ENCODE results near the gene PTPRD.

Gene PTPRD

GRCh38 chr9:9846557-9846956 lies 766.2 kb downstream of the PTPRD start:
- Histone ChIP-seq H3K4me3 (no peak overlapping the region), H3K9me3 (ENCODE audit: low read depth, low read length) (no peaks in the 10 kb centered on the region), H3K9ac (ENCODE audit: insufficient read length) (no peak overlapping the region), H3K36me3 (ENCODE audit: insufficient read depth, low read length) (no peaks in the 10 kb centered on the region), H3K27ac (no peak overlapping the region)
- TF ChIP-seq POLR2AphosphoS5 (IDR thresholded peaks at IDR 0.05; ENCODE audit: borderline replicate concordance, low read depth, low read length), result no peak
- TF ChIP-seq EZH2 (IDR thresholded peaks at IDR 0.05), result no peak
- no peak for TF ChIP-seq FOXP2 (optimal IDR thresholded peaks at IDR 0.05; ENCODE audit: control extremely low read depth, extremely low read length, insufficient read depth)
- DNase-seq (ENCODE audit: low read depth, low spot score), result no peak

- no peak overlapping the region for H3K27ac ChIP-seq
- no peak for TF ChIP-seq EZH2 (IDR thresholded peaks at IDR 0.05)
- no peak for TF ChIP-seq FOXP2 (optimal IDR thresholded peaks at IDR 0.05; ENCODE audit: control extremely low read depth, extremely low read length, insufficient read depth)
- TF ChIP-seq POLR2AphosphoS5 (IDR thresholded peaks at IDR 0.05; ENCODE audit: borderline replicate concordance, low read depth, low read length), result no peak
- H3K36me3 ChIP-seq (ENCODE audit: insufficient read depth, low read length), result no peaks in the 10 kb centered on the region
- H3K4me3 ChIP-seq, result no peak overlapping the region
- DNase-seq (ENCODE audit: low read depth, low spot score), result no peak
- no peak overlapping the region for H3K9ac ChIP-seq (ENCODE audit: insufficient read length)
- no peaks in the 10 kb centered on the region for H3K9me3 ChIP-seq (ENCODE audit: low read depth, low read length)
Measured at GRCh38 chr9:9820436-9820835, 792.4 kb downstream of the PTPRD start.

DNA sequence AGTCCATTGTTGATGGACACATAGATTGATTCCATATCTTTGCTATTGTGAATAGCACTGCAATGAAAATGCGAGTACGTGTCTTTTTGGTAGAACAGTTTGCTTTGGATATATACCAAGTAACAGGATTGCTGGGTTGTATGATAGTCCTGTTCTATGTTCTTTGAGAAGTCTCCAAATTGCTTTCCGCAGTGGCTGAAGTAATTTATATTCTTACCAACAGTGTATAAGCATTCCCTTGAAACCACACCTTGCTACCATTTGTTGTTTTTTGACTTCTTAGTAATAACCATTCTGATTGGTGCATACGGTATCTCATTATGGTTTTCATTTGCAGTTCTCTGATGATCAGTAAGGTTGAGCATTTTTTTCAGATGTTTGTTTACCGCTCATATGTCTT lies 792.9 kb downstream of the PTPRD start:
- Histone ChIP-seq H3K9ac (ENCODE audit: insufficient read length) (no peak overlapping the region), H3K4me3 (no peak overlapping the region), H3K36me3 (ENCODE audit: insufficient read depth, low read length) (no peaks in the 10 kb centered on the region), H3K9me3 (ENCODE audit: low read depth, low read length) (no peaks in the 10 kb centered on the region), H3K27ac (no peak overlapping the region)
- no peak for TF ChIP-seq FOXP2 (optimal IDR thresholded peaks at IDR 0.05; ENCODE audit: control extremely low read depth, extremely low read length, insufficient read depth)
- TF ChIP-seq POLR2AphosphoS5 (IDR thresholded peaks at IDR 0.05; ENCODE audit: borderline replicate concordance, low read depth, low read length), result no peak
- no peak for TF ChIP-seq EZH2 (IDR thresholded peaks at IDR 0.05)
- no peak for DNase-seq (ENCODE audit: low read depth, low spot score)

GRCh38 chr9:9817176-9817575 lies 795.6 kb downstream of the PTPRD start:
- Histone ChIP-seq H3K9me3 (ENCODE audit: low read depth, low read length) (no peaks in the 10 kb centered on the region), H3K9ac (ENCODE audit: insufficient read length) (no peak overlapping the region), H3K27ac (no peak overlapping the region), H3K4me3 (no peak overlapping the region), H3K36me3 (ENCODE audit: insufficient read depth, low read length) (no peaks in the 10 kb centered on the region)
- TF ChIP-seq FOXP2 (optimal IDR thresholded peaks at IDR 0.05; ENCODE audit: control extremely low read depth, extremely low read length, insufficient read depth), result no peak
- TF ChIP-seq EZH2 (IDR thresholded peaks at IDR 0.05), result no peak
- no peak for TF ChIP-seq POLR2AphosphoS5 (IDR thresholded peaks at IDR 0.05; ENCODE audit: borderline replicate concordance, low read depth, low read length)
- DNase-seq (ENCODE audit: low read depth, low spot score), result no peak

- no peak overlapping the region for H3K4me3 ChIP-seq
- no peak for DNase-seq (ENCODE audit: low read depth, low spot score)
Measured at GRCh38 chr9:9804109-9804508, 808.7 kb downstream of the PTPRD start.

GRCh38 chr9:9799287-9799686 lies 813.5 kb downstream of the PTPRD start:
- no peak for DNase-seq (ENCODE audit: low read depth, low spot score)
- no peak overlapping the region for H3K9ac ChIP-seq (ENCODE audit: insufficient read length)
- no peak for TF ChIP-seq EZH2 (IDR thresholded peaks at IDR 0.05)
- TF ChIP-seq POLR2AphosphoS5 (IDR thresholded peaks at IDR 0.05; ENCODE audit: borderline replicate concordance, low read depth, low read length), result no peak
- no peak for TF ChIP-seq FOXP2 (optimal IDR thresholded peaks at IDR 0.05; ENCODE audit: control extremely low read depth, extremely low read length, insufficient read depth)
- H3K4me3 ChIP-seq, result no peak overlapping the region
- H3K36me3 ChIP-seq (ENCODE audit: insufficient read depth, low read length), result no peaks in the 10 kb centered on the region
- no peak overlapping the region for H3K27ac ChIP-seq
- H3K9me3 ChIP-seq (ENCODE audit: low read depth, low read length), result no peaks in the 10 kb centered on the region

More at GRCh38 chr9:9804109-9804508, 808.7 kb downstream of the PTPRD start:
- Histone ChIP-seq H3K36me3 (ENCODE audit: insufficient read depth, low read length) (no peaks in the 10 kb centered on the region), H3K9ac (ENCODE audit: insufficient read length) (no peak overlapping the region), H3K9me3 (ENCODE audit: low read depth, low read length) (no peaks in the 10 kb centered on the region), H3K27ac (no peak overlapping the region)
- no peak for TF ChIP-seq EZH2 (IDR thresholded peaks at IDR 0.05)

DNA sequence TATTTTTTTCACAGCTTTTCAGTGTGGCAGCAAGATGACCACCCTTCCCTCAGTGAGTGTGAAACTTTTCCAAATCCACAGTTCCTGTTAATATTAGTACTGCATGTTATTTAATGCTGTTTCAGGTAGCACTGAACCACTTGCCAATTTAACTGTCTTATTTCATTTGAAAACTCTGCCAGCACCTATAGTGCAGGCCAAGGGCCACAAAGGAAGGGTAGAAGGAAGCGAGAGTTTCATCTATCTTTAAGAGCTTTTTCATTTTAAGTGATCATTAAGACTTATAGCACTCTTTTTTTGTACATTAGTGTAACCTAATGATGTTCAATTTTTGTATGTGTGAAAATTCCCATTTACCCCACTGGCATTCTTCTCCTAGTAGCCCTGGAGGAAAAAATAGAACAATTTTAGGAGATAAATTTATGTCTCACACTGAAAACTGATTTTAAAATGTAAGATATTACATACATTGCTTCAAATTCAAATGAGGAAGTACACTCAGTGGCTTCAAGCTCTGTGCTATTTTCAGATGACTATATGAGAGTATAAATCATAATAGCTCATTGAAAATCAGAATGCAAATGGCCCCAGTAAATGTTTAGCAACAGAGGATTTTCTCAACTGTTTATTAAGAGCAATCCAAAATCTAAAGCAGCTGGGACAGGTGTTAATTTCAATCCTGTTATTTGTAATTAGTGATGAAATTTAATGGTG lies 820.5 kb downstream of the PTPRD start:
- no peak overlapping the region for H3K27ac ChIP-seq

GRCh38 chr9:9791611-9792010 lies 821.2 kb downstream of the PTPRD start:
- no peak overlapping the region for H3K9ac ChIP-seq (ENCODE audit: insufficient read length)
- H3K36me3 ChIP-seq (ENCODE audit: insufficient read depth, low read length), result no peaks in the 10 kb centered on the region
- no peak for DNase-seq (ENCODE audit: low read depth, low spot score)
- TF ChIP-seq EZH2 (IDR thresholded peaks at IDR 0.05) (no peak), FOXP2 (optimal IDR thresholded peaks at IDR 0.05; ENCODE audit: control extremely low read depth, extremely low read length, insufficient read depth) (no peak), POLR2AphosphoS5 (IDR thresholded peaks at IDR 0.05; ENCODE audit: borderline replicate concordance, low read depth, low read length) (no peak)
- no peaks in the 10 kb centered on the region for H3K9me3 ChIP-seq (ENCODE audit: low read depth, low read length)
- H3K4me3 ChIP-seq, result no peak overlapping the region
- no peak overlapping the region for H3K27ac ChIP-seq

More for the DNA sequence above, 820.5 kb downstream of the PTPRD start:
- DNase-seq (ENCODE audit: low read depth, low spot score), result no peak
- Histone ChIP-seq H3K36me3 (ENCODE audit: insufficient read depth, low read length) (no peaks in the 10 kb centered on the region), H3K9ac (ENCODE audit: insufficient read length) (no peak overlapping the region), H3K4me3 (no peak overlapping the region), H3K9me3 (ENCODE audit: low read depth, low read length) (no peaks in the 10 kb centered on the region)
- TF ChIP-seq FOXP2 (optimal IDR thresholded peaks at IDR 0.05; ENCODE audit: control extremely low read depth, extremely low read length, insufficient read depth) (no peak), POLR2AphosphoS5 (IDR thresholded peaks at IDR 0.05; ENCODE audit: borderline replicate concordance, low read depth, low read length) (no peak), EZH2 (IDR thresholded peaks at IDR 0.05) (no peak)
